NB4 (cell line): ENCODE results near the gene MIOX.

Source experiments
- DNase-seq: peaks from one replicate; pipeline ENCODE4 v3.0.0; 2010; ENCODE audit warnings: low read depth
- H3K4me3 ChIP-seq: one replicate; pipeline ENCODE4 v1.5.1; 2011; ENCODE audit warnings: mild to moderate bottlenecking, low read depth, low read length, moderate library complexity
- CTCF ChIP-seq: IDR thresholded peaks from one replicate; pipeline ENCODE4 v1.5.1; 2012; ENCODE audit warnings: low read depth, low read length
- MAX ChIP-seq: IDR thresholded peaks from 2 replicates; pipeline ENCODE4 v1.6.1; 2011; ENCODE audit warnings: low read depth, low read length
- MYC ChIP-seq: IDR thresholded peaks from 2 replicates; pipeline ENCODE4 v1.6.1; 2011; ENCODE audit warnings: low read depth, low read length
- POLR2A ChIP-seq: IDR thresholded peaks from 2 replicates; pipeline ENCODE4 v1.6.1; 2011; ENCODE audit warnings: mild to moderate bottlenecking; ENCODE audit not compliant: insufficient read length; ENCODE audit errors: extremely low read depth

MIOX gene

DNA sequence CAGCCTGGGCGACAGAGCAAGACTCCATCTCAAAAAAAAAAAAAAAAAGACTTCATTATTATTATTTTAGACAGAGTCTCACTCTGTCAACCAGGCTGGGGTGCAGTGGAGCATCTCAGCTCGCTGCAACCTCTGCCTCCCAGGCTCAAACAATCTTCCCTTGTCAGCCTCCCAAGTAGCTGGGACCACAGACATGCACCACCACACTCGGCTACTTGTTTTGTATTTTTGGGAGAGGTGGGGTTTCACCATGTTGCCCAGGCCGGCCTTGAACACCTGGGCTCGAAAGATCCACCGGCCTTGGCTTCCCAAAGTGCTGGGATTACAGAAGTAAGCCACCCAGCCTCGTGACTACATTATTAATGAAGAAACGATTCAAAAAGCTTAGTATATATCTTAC is 48.5 kb downstream of the MIOX start:
- no peak overlapping the region for H3K4me3 ChIP-seq
- no peak for DNase-seq
- TF ChIP-seq MAX (no peak), POLR2A (no peak), MYC (no peak), CTCF (no peak)

DNA sequence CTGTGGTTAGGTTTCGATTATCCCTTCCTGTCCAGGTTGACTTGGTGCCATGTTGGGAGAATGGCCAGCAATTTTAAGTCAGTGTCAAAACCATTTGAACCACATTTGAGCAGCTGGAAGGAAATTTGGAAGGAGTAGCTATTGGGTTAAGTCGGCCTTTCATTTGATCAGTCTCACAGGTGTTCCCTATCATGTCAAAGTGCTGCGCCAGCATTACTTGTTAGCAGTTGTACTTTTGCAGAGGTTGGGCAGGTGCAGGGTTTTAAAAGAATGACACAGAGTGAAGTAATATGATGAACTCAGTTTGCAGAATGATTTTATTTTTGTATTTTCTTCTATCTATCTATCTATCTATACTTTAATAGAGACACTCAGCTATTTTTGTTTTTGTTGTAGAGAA is 49.6 kb downstream of the MIOX start:
- H3K4me3 ChIP-seq: no peak overlapping the region
- no peak for DNase-seq
- TF ChIP-seq MYC: no peak
- TF ChIP-seq CTCF: no peak
- no peak for TF ChIP-seq POLR2A
- TF ChIP-seq MAX: no peak

GRCh38 chr22:50537765-50538164 is 51.1 kb downstream of the MIOX start:
- no peak overlapping the region for H3K4me3 ChIP-seq
- TF ChIP-seq CTCF: no peak
- TF ChIP-seq MYC: no peak
- no peak for TF ChIP-seq MAX
- TF ChIP-seq POLR2A: no peak
- DNase-seq: no peak
